Body of pancreas (tissue), 4 donors: ENCODE data around the gene CHRDL2. TPM values are rescaled to one million over a fixed set of nuclear protein-coding genes. Genes with fewer than 3 reads are reported as not detected.

Experiments used
- ATAC-seq: fragments of 150-250 bp; one replicate; pipeline ENCODE4 v1.9.1; 2016
- DNase-seq, 4 donors: peaks; one replicate each; pipeline ENCODE4 v3.0.0-alpha.2; 2019
- H3K27ac ChIP-seq, 4 donors: fragments of 200-600 bp; sonication (generic); 1 replicate in 3 of 4; 2 replicates in 1 of 4; pipeline versions ENCODE4 v1.5.1 to v1.6.1; 2016 to 2019; ENCODE audit warnings: mild to moderate bottlenecking in 1 of 4, mixed read lengths in 1 of 4, moderate library complexity in 1 of 4
- H3K27me3 ChIP-seq, 2 donors: fragments of 200-600 bp; sonication (generic); one replicate each; pipeline ENCODE4 v1.6.0; 2016; ENCODE audit warnings: mild to moderate bottlenecking in 1 of 2
- H3K36me3 ChIP-seq, 2 donors: fragments of 200-600 bp; sonication (generic); replicated peaks in 1 of 2; 2 replicates each; pipeline ENCODE4 v1.5.1; 2016; ENCODE audit warnings: low read depth in 2 of 2; ENCODE audit not compliant: insufficient read depth in 1 of 2
- H3K4me1 ChIP-seq: fragments of 200-600 bp; sonication (generic); one replicate; pipeline ENCODE4 v1.6.0; 2016
- H3K4me3 ChIP-seq, 2 donors: fragments of 200-600 bp; sonication (generic); 1 replicate in 1 of 2; 2 replicates in 1 of 2; pipeline ENCODE4 v1.5.1; 2016 to 2019
- H3K9me3 ChIP-seq, 3 donors: fragments of 200-600 bp; sonication (generic); 1 replicate in 2 of 3; 2 replicates in 1 of 3; pipeline ENCODE4 v1.5.1; 2016
- POLR2A ChIP-seq, 3 donors: fragments of 450-650 bp; IDR thresholded peaks; one replicate each; pipeline ENCODE4 v1.6.1; 2016; ENCODE audit warnings: antibody characterized with exemption in 3 of 3, mild to moderate bottlenecking in 2 of 3
- WGBS, 2 donors: methylation state at CpG; one replicate each; pipeline ENCODE4 v1.1.5; 2017; 5-methylcytosine and 5-hydroxymethylcytosine counted together
- intact Hi-C: fragments of 100-400 bp; cut with DNase I; formaldehyde crosslinking; loops from one replicate; pipeline ENCODE4 v1.15.1; 2023
- total RNA-seq, 2 donors: library from RNA; depleted of rRNA; stranded (reverse); fragments of >200 nt; gene quantifications; one replicate each; pipeline ENCODE4 v1.1.0, GENCODE V29; 2016
- TF ChIP-seq, protein P1 (sequence below), 7 experiments: fragments of 450-650 bp in 4 of 7; fragments of 200-600 bp in 3 of 7; sonication (generic) in 3 of 7; IDR thresholded peaks; one replicate each; pipeline ENCODE4 v1.5.1; 2016 to 2019; ENCODE audit warnings: antibody characterized with exemption in 7 of 7

CHRDL2 gene
- total RNA-seq, 2 donors from 2014 or later: not detected

DNA sequence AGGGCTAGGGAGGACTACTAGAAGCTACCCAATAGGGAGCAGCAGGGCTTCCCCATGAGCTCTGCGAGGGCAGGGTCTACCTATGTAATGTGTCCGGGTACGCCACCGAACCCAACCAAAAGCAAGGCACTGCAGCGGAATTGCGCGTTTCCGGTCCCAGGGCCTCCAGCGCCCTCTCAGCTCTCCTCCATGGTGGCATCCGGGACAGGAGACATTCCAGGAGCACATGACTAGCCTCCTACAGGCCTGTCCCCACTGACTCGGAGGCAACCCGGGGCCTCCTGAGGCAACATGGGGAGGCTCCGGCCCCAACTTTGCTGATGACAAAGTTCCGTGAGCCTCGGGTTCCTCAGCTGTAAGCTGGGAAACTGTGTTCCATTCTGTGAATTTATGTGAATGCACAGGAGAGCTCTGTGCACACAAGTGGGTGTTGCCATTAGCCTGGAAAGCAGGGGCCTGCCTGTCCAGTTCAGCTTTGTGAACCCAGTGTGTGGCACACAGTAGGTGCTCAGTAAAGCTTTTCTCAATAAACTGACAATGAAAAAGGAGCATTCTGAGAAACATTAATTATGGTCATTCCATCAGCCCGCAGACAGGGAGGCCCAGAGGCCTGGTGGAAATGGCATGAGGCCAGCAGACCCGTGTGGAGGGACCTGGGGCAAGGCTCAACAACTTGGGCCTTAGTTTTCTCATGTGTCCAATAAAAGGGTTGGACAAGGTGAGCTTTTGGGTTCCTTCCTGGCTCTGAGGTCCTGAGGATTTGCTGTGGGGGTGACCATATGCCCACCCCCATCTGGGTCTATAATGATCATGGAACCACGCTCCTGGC is 50.3 kb downstream of the CHRDL2 start:
- 76 to 88% methylated on average over 8 to 18 of the region's 18 CpGs for WGBS, 2 donors
- Histone ChIP-seq H3K27me3 (no peaks in the 10 kb centered on the region), H3K4me3 (no peak overlapping the region), H3K36me3 (no peaks in the 10 kb centered on the region), H3K4me1 (peaks cover 32% of the 10 kb centered on the region), H3K9me3 (no peaks in the 10 kb centered on the region), H3K27ac (peak overlapping the region in 1 of 4 donors; percentile 63)
- ATAC-seq (no peak), DNase-seq (peak; percentile 1 to 50 (median 30))
- intact Hi-C loops: no loop called here
- TF ChIP-seq, protein P1, sequence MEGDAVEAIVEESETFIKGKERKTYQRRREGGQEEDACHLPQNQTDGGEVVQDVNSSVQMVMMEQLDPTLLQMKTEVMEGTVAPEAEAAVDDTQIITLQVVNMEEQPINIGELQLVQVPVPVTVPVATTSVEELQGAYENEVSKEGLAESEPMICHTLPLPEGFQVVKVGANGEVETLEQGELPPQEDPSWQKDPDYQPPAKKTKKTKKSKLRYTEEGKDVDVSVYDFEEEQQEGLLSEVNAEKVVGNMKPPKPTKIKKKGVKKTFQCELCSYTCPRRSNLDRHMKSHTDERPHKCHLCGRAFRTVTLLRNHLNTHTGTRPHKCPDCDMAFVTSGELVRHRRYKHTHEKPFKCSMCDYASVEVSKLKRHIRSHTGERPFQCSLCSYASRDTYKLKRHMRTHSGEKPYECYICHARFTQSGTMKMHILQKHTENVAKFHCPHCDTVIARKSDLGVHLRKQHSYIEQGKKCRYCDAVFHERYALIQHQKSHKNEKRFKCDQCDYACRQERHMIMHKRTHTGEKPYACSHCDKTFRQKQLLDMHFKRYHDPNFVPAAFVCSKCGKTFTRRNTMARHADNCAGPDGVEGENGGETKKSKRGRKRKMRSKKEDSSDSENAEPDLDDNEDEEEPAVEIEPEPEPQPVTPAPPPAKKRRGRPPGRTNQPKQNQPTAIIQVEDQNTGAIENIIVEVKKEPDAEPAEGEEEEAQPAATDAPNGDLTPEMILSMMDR (IDR thresholded peaks at IDR 0.05): no peak
- TF ChIP-seq POLR2A (IDR thresholded peaks at IDR 0.05): no peak

DNA sequence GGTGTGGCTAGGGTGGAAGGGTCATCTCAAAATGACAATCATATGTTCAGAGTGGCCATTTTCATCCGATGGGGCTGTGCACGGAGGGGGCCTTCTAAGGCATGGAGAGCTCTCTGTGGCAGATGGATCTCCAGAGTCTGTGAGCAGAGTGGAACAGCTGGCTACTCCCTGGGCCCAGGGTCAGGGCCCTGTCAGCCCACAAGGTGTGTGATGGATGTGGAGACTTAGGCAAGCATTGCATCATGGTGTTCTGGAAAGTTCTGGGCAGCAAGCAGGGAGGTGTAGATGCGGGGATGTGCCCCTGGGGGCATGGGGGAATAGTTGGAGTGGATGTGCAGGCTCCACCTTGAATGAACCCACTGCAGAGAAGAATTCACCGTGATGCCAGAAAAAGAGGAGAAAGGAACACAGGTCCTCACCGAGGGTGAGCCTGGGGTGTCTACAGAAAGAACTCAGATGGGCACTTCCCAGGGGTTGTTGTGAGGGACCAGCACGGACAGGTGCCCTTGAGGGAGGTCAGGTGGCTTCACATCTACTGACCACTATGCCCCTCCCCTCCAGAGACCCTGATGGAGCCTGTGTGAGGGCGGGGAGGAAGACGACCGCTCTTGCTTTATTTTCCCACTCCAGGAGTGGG is 51.1 kb downstream of the CHRDL2 start:
- intact Hi-C loops: no loop called here
- WGBS, 2 donors: 87 to 94% methylated on average over 8 to 9 of the region's 9 CpGs

DNA sequence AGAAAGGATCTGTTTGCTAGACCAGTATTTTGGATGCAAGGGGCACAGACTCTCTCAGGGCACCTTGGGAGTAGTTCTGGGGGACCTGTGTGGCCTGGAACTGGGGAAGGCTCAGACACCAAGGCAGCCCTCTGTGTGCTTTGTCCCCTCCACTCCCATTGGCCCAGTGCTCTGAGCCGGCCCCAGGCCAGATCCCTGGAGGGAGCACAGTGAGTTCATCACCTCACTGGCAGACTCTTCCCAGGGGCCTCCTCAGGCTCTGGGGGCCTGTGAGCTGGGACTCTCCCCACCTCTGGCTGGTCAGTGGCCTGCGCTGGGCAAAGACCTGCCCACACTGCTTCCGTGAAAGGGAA is 51.7 kb downstream of the CHRDL2 start:
- Histone ChIP-seq H3K9me3 (no peaks in the 10 kb centered on the region), H3K27ac (no peak overlapping the region), H3K36me3 (no peaks in the 10 kb centered on the region), H3K27me3 (no peaks in the 10 kb centered on the region), H3K4me1 (peaks cover 32% of the 10 kb centered on the region), H3K4me3 (no peak overlapping the region)
- TF ChIP-seq POLR2A (IDR thresholded peaks at IDR 0.05): no peak
- intact Hi-C loops: no loop called here
- ATAC-seq (no peak), DNase-seq (peak in 2 of 4 donors; percentile 2 to 4)
- 97 to 100% methylated on average over 2 to 3 of the region's 3 CpGs for WGBS, 2 donors

More for the DNA sequence above, 51.1 kb downstream of the CHRDL2 start:
- DNase-seq: peak in 2 of 4 donors; percentile 7 to 9
- H3K9me3 ChIP-seq: no peaks in the 10 kb centered on the region
- TF ChIP-seq, protein P1 (IDR thresholded peaks at IDR 0.05): no peak
- TF ChIP-seq POLR2A (IDR thresholded peaks at IDR 0.05): no peak
- ATAC-seq: no peak
- no peaks in the 10 kb centered on the region for H3K27me3 ChIP-seq
- H3K36me3 ChIP-seq: no peaks in the 10 kb centered on the region
- H3K4me3 ChIP-seq: no peak overlapping the region
- H3K4me1 ChIP-seq: peaks cover 32% of the 10 kb centered on the region
- no peak overlapping the region for H3K27ac ChIP-seq

DNA sequence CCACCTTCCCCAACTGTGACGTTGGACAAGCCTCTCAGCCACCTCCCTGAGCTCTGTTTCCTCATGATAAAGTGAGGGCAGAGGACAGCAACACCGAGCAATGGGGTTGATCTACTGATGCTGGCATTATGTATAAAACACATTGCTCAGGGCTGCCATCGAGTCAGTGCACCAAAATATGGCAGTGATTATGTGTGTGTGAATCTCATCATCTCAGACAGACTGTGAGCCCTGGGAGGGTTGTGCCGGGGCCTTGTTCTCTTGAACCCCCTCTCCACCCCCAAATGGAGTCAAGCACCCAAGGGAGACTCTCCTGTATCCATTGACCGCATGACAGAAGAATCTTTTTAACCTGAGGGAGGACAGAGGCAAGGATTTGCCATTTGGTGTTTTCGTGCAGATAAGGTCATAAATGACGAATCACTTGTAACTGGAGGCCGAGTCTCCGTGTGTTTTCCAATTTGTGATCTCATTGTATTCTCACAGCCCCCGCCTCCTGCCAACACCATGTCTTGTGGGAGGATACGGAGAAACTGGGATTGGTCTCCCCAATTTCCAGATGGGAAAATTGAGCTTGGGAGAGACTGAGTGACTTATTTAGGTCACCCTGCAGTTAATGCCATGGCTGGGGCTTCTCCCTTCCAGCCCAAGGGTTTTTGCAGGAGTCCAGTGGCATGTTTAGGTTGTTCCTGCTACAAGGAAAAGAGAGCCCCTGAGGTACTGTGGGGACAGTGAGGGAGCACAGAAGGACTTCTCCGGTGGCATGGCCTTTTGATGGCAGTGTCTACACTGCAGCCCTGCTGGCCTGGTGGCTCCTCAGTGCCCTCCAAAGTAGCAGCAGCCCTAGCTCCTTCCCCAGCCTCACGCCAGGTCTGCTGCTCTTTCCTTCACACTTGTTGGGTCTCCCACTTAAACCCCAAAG is 52.4 kb downstream of the CHRDL2 start:
- peaks cover 30% of the 10 kb centered on the region for H3K4me1 ChIP-seq
- H3K27me3 ChIP-seq: no peaks in the 10 kb centered on the region
- DNase-seq: peak in 1 of 4 donors; percentile 4
- WGBS, 2 donors: 80 to 85% methylated on average over 13 of the region's 13 CpGs
- TF ChIP-seq, protein P1 (IDR thresholded peaks at IDR 0.05): no peak
- TF ChIP-seq POLR2A (IDR thresholded peaks at IDR 0.05): no peak
- H3K36me3 ChIP-seq: no peaks in the 10 kb centered on the region
- H3K9me3 ChIP-seq: no peaks in the 10 kb centered on the region
- H3K27ac ChIP-seq: no peak overlapping the region
- no peak overlapping the region for H3K4me3 ChIP-seq
- no peak for ATAC-seq
- intact Hi-C loops: no loop called here

DNA sequence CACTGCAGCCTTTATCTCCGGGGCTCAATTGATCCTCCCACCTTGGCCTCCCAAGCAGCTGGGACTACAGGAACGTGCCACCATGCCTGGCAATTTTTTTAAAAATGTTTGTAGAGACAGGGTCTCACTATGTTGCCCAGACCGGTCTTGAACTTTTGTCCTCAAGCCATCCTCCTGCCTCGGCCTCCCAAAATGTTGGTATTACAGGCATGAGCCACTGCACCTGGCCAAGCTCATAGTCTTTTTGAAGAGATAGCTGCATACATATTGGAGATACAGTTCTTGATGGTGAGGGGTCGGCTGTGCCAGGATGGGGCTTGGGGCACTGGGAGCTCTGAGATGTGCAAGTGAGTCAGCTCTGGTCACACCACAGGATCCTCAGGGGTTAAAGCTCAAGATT is 53.2 kb downstream of the CHRDL2 start:
- ATAC-seq: no peak
- Histone ChIP-seq H3K4me1 (peaks cover 25% of the 10 kb centered on the region), H3K27me3 (no peaks in the 10 kb centered on the region), H3K27ac (no peak overlapping the region), H3K36me3 (no peaks in the 10 kb centered on the region), H3K4me3 (no peak overlapping the region), H3K9me3 (no peaks in the 10 kb centered on the region)
- DNase-seq: peak in 1 of 4 donors; percentile 6
- intact Hi-C loops: no loop called here
- 99% methylated on average over 4 to 5 of the region's 5 CpGs for WGBS, 2 donors
- TF ChIP-seq, protein P1 (IDR thresholded peaks at IDR 0.05): no peak
- TF ChIP-seq POLR2A (IDR thresholded peaks at IDR 0.05): no peak
